HG03135 (cell line): ENCODE data around the gene RETREG2.
"Not testable (repeated sequence)": the region's sequence is repeated elsewhere in the genome, so short reads cannot be mapped to it uniquely, and the experiment has no call there.

ENCODE experiments used
- ATAC-seq: cut with Tn5 transposase; IDR thresholded peaks from one replicate; pipeline ENCODE4 v1.9.1; 2021; ENCODE audit warnings: mild to moderate bottlenecking, moderate library complexity; ENCODE audit not compliant: unreplicated experiment

RETREG2 gene

GRCh38 chr2:219184121-219184520, 6.0 kb downstream of the RETREG2 start:
- ATAC-seq: no peak

- ATAC-seq: no peak
Observed at GRCh38 chr2:219186754-219187456, 8.8 kb downstream of the RETREG2 start.

- ATAC-seq: no peak
Observed at GRCh38 chr2:219197388-219197787, 19.3 kb downstream of the RETREG2 start.

- no peak for ATAC-seq
Observed at GRCh38 chr2:219198974-219199373, 20.9 kb downstream of the RETREG2 start.

- ATAC-seq: no peak
Observed at GRCh38 chr2:219199470-219200211, 21.6 kb downstream of the RETREG2 start.

GRCh38 chr2:219200502-219201326, 22.6 kb downstream of the RETREG2 start:
- ATAC-seq: not testable (repeated sequence)

- not testable (repeated sequence) for ATAC-seq
Observed at GRCh38 chr2:219201331-219201730, 23.3 kb downstream of the RETREG2 start.

GRCh38 chr2:219204425-219205164, 26.5 kb downstream of the RETREG2 start:
- no peak for ATAC-seq

GRCh38 chr2:219205165-219205538, 27.1 kb downstream of the RETREG2 start:
- no peak for ATAC-seq

- no peak for ATAC-seq
Observed at GRCh38 chr2:219205981-219206327, 27.9 kb downstream of the RETREG2 start.

- peak; percentile 98 for ATAC-seq
Observed at GRCh38 chr2:219206328-219207133, 28.5 kb downstream of the RETREG2 start, which contains the start of gene ZFAND2B. ZFAND2B (plus strand) TSS chr2:219206782; CDS start chr2:219206988, 206 bp downstream.

GRCh38 chr2:219207134-219207883, 29.2 kb downstream of the RETREG2 start:
- ATAC-seq: no peak

GRCh38 chr2:219207884-219208740, 30.0 kb downstream of the RETREG2 start:
- ATAC-seq: no peak

- ATAC-seq: no peak
Observed at GRCh38 chr2:219209236-219210195, 31.4 kb downstream of the RETREG2 start.

- no peak for ATAC-seq
Observed at GRCh38 chr2:219210196-219210885, 32.3 kb downstream of the RETREG2 start.

- no peak for ATAC-seq
Observed at GRCh38 chr2:219210886-219211362, 32.8 kb downstream of the RETREG2 start.
